SIG-M5 treated with dmso at 0.1 percent for 504 hours (cell line): Measurements from ENCODE around the gene KPNA4.
A peak's percentile ranks its signal among the peaks of the same experiment; 100 is the strongest.
"Not testable (repeated sequence)": the region's sequence is repeated elsewhere in the genome, so short reads cannot be mapped to it uniquely, and the experiment has no call there.

Experiments
- DNase-seq: peaks from one replicate; lab custom pipeline; 2025; ENCODE audit not compliant: unreplicated experiment; lab: John Stamatoyannopoulos, UW

The KPNA4 gene

DNA sequence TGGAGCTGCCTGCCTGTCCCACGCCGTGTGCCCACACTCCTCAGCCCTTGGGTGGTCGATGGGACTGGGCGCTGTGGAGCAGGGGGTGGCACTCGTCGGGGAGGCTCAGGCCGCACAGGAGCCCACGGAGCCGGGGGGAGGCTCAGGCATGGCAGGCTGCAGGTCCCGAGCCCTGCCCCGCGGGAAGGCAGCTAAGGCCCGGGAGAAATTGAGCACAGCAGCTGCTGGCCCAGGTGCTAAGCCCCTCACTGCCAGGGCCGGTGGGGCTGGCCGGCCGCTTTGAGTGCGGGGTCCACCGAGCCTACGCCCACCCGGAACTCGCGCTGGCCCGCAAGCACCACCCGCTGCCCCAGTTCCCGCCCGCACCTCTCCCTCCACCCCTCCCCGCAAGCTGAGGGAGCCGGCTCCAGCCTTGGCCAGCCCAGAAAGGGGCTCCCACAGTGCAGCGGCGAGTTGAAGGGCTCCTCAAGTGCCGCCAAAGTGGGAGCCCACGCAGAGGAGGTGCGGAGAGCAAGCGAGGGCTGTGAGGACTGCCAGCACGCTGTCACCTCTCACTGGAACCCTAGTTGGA, 8.7 kb upstream of the KPNA4 start:
- DNase-seq, result not testable (repeated sequence)

DNA sequence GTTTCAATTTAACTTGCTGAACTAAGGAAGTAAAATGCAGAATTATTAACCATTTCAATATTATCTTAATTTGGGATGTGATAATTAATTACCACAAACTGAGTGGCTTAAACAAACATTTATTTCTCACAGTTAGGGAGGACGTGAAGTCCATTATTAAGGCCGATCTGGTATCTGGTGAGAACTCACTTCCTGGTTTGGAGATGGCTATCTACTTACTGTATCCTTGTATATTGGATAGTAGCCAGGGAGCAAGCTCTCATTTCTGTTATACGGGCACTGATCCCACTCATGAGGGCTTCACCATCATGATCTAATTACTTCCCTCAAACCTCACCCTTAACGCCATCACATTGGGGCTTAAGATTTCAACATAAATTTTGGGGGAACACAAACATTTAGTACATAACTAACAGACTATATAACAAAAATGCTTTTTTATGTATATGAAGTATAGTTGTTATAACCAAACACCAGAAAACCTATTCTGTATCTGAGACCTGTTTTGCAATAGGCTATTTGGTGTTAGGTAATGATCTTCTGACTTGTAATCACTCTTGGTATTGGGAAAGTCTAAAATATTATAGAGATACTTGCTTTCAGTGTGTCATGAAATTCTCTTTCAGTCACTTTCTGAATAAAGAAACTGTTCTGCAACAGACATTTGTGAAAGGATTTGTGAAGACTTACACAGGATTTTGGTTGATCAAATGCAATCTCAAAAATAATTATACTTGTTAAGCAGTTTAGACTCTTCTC, 4.7 kb upstream of the KPNA4 start:
- peak; percentile 50 for DNase-seq

- no peak for DNase-seq
Observed at GRCh38 chr3:160568989-160569388, 3.6 kb upstream of the KPNA4 start.

GRCh38 chr3:160567774-160568173, 2.4 kb upstream of the KPNA4 start:
- no peak for DNase-seq

GRCh38 chr3:160566499-160566898, 1.1 kb upstream of the KPNA4 start:
- no peak for DNase-seq

GRCh38 chr3:160564949-160565441, 376 bp downstream of the KPNA4 start:
- DNase-seq, result peak; percentile 51

- no peak for DNase-seq
Observed at GRCh38 chr3:160564258-160564911, 986 bp downstream of the KPNA4 start.

- no peak for DNase-seq
Observed at GRCh38 chr3:160562952-160563351, 2.4 kb downstream of the KPNA4 start.

DNA sequence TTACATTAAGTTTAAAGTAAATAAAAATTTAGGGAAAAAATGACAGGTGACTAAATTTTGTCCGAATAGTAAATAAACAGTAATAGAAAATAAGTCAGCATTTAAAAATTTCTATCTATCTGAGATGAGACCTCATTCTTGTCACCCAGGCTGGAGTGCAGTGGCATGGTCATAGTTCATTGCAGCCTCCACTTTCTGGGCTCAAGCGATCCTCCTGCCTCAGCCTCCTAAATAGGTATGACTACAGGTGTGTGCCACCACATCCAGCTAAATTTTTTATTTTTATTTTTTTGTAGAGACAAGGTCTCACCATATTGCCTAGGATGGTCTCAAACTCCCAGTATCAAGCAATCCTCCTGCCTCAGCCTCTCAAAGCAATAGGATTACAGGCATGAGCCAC, 7.8 kb downstream of the KPNA4 start:
- DNase-seq, result no peak

DNA sequence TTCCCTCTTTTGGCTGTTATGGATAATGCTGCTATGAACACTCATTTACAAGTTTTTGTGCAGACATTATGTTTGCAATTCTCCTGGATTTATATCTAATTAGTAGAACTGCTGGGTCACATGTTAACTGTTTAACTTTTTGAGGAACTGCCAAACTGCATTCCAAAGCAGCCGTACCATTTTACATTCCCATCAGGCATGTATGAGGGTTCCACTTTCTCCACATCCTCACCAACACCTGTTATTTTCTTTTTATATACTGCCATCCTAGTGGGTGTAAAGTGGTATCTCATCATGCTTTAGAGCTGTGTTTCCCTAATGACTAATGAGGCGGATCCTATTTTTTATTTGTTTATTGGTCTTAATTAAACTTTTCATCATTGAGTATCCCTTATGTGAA, 9.2 kb downstream of the KPNA4 start:
- DNase-seq, result no peak

- no peak for DNase-seq
Observed at GRCh38 chr3:160554980-160555379, 10.4 kb downstream of the KPNA4 start.

GRCh38 chr3:160553827-160554226, 11.5 kb downstream of the KPNA4 start:
- no peak for DNase-seq

- no peak for DNase-seq
Observed at GRCh38 chr3:160546727-160547126, 18.6 kb downstream of the KPNA4 start.

GRCh38 chr3:160545504-160545871, 19.9 kb downstream of the KPNA4 start:
- no peak for DNase-seq

GRCh38 chr3:160544844-160545503, 20.4 kb downstream of the KPNA4 start:
- DNase-seq, result no peak

DNA sequence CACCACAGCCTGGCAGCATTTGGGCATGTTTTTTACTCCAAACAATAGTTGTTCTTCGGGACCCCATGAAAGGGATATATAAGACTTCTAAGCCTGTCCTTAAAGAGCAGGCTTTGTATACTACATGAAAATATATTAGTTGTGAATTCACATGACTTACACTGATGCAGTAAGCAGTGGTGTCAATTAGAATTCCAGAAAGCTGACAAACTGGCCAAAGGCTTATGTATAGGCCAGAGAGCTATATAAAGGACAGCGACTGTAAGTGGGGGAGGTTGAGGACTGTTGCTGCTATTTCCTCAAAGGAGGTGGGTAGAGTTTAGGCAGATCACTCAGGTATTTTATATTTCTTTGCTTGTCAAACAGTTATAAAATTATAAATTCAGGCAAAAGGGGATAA, 24.8 kb downstream of the KPNA4 start:
- DNase-seq, result no peak

DNA sequence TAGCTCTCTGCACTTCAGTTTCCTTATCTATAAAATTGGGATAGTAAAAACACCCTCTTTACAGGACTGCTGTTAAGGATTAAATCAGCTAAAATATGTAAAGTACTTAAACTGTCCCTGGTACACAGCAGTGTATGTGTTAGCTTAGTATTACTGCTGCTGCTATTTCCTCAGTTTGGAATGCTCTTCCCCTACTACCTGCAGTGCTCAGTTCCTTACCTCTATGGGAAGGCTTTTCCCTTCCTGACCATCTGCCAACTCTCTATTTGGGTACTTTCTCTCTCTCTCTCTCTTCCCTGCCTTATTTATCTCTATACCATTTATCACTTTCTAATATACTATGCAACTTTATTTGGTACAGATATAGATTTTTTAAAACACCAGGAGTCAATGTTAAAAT, 26.5 kb downstream of the KPNA4 start:
- DNase-seq, result no peak

DNA sequence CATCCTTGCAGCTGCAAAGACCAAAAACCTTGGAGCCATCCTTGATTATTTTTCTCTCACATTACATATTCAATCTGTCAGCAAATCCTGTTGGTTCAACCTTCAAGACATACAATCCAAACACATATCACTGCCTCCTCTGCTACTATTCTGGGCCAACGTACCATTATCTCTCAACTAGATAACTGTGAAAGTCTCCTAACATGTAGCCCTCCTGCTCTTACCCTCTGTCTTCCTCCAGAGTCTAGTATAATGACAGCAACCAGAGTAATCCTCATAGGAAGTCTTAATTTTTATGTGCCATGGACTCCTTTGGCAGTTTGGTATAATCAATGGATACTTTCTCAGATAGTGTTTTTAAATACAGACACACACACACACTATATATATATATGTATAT, 27.6 kb downstream of the KPNA4 start:
- DNase-seq, result no peak

DNA sequence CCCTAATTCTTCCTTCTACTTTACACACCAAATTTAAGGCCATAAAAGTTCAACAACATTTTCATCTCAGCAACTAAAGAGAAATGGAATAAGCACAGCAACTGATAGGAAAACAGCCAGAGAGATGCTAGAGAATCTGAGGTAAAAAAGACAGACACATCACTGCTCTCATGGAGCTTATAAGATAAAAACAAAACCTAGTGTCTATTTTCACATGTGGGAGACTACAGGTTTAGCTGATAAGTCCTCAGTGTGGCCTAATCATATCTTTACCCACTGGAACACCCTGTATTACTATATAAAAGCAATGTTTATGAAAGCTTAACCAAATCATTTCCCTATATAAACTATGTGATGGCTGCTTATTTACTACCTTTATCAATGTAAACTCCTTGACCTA, 33.0 kb downstream of the KPNA4 start:
- no peak for DNase-seq

- no peak for DNase-seq
Observed at GRCh38 chr3:160531311-160531710, 34.1 kb downstream of the KPNA4 start.

DNA sequence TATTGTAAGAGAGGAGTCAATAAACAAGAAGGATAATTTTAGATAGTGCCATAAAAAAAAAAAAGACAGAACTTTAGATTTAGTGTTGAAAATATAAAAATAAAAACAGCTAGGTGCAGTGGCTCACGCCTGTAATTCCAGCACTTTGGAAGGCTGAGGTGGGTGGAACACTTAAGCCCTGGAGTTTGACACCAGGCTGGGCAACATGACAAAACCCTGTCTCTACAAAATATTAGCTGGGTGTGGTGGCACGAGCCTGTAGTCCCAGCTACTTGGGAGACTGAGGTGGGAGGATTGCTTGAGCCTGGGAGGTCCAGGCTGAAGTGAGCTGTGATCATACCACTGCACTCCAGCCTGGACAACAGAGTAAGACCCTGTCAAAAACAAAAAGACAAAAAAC, 49.0 kb downstream of the KPNA4 start:
- DNase-seq, result not testable (repeated sequence)

DNA sequence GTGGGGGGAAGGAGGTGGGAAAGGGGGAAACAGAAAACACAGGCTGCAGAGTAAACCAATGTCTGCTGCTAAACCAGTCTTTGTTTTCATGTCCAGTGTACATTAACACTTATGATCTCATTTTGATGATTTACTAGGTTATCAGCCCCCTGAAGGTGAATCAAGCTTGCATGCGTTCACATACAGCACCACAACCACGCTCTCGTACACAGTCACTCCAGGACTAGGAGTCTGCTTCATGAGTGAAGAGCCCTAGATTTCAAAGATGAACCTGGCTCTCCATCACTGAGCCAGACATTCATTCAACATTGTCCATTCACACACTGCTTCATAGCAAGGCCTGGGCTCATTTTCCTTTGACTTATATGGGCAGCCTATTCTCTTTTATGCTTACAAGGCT, 64.0 kb downstream of the KPNA4 start:
- DNase-seq, result no peak
